Activated CD8-positive, alpha-beta memory T cell treated with anti-CD3 and anti-CD28 coated beads for 36 hours (primary cell): ENCODE measurements around the gene CST9. TPM values are rescaled to one million over a fixed set of nuclear protein-coding genes. Genes with fewer than 3 reads are reported as not detected.

ENCODE experiments used
- CTCF ChIA-PET: fragments of 350-600 bp; sonication (Branson Sonifier 250); formaldehyde crosslinking; loops from one replicate; lab custom pipeline; 2021; ENCODE audit warnings: antibody characterized with exemption; lab: Charles Lee
- POLR2A ChIA-PET: fragments of 350-600 bp; sonication (Branson Sonifier 250); formaldehyde crosslinking; loops from one replicate; lab custom pipeline; 2021; ENCODE audit warnings: antibody characterized with exemption; lab: Charles Lee
- total RNA-seq, 2 experiments: library from RNA; stranded (reverse); gene quantifications; one replicate each; pipeline ENCODE4 v1.2.3, GENCODE V29; 2021

Gene CST9
- total RNA-seq, 2 experiments from 2014 or later, result not detected

DNA sequence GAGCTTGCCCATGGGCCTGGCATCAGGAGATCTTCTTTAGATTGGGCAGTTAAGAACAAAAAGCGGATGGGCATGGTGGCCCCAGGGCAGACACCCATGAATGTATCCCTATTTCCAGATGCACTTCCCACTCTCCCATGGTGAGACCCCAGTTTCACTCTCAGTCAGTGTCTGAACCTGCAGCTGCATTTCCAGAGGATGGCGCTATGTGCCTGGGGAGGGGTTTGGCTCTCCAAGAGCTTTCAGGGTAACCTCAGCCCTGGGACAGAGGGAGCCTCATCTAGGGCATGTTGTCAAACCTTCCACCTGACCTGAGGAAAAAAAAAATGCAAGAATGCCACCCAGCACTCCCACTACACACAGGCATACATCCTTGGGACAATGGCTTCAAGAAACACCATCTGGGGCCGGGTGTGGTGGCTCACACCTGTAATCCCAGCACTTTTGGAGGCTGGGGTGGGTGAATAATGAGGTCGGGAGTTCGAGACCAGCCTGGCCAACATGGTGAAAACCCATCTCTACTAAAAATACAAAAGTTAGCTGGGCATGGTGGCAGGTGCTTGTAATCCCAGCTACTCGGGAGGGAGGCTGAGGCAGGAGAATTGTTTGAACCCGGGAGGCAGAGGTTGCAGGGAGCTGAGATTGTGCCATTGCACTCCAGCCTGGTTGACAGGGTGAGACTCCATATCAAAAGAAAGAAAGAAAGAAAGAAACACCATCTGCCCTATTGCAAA, 39.4 kb downstream of the CST9 start:
- ChIA-PET CTCF (no interaction called here), POLR2A (no interaction called here)

DNA sequence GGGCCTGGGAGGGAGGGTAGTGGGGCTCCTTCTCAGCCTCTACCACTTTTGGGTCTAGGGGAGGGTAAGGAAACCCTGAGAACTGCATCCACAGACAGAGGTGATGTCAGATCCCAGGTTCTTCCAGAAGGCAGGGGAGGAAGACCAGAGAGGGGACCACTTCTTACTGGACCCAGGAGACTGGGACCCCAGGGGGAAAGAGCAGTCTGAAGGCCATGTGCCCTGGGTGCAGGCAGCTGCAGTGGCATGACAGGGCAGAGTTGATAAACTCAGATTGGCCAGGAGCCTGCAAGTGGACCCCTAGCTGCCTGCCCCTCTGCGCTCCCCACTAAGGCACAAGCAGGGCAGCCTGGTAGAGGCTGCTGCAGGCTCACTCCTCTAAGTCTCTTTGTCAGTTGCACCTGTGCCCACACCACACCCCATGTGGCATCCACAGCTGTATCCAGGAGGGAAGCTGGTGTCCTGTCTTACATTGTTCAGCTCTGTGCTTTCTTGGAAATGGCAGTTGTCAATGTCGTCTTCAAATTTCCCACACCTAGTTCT, 40.1 kb downstream of the CST9 start:
- CTCF ChIA-PET, result interaction anchor here (1.0 kb wide), 1 partner anchor 41 kb away, joined by 3 read pairs; no protein-coding TSS in a partner anchor
- POLR2A ChIA-PET, result no interaction called here

DNA sequence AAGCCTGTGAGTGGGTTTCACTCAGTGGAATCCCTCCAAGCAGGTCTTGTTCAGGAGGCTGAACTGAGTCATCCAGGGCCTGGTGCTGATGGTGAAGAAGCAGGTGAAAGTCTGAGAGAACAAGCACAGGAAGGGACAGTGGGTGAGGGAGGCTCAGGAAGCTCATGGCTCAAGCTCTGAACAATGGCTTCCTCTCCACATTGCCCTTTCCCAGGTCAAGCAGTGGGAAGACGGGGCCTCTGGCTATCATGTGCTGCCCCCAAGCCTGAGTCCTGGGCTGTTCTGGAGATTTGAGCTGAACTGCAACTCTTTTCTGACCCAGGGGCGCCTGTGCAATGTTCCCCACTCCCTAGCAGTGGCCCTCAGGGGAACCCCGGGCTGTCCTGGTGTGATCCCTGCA, 40.8 kb downstream of the CST9 start:
- ChIA-PET POLR2A (no interaction called here), CTCF (interaction anchor here (1.0 kb wide), 1 partner anchor 42 kb away, joined by 3 read pairs; no protein-coding TSS in a partner anchor)

DNA sequence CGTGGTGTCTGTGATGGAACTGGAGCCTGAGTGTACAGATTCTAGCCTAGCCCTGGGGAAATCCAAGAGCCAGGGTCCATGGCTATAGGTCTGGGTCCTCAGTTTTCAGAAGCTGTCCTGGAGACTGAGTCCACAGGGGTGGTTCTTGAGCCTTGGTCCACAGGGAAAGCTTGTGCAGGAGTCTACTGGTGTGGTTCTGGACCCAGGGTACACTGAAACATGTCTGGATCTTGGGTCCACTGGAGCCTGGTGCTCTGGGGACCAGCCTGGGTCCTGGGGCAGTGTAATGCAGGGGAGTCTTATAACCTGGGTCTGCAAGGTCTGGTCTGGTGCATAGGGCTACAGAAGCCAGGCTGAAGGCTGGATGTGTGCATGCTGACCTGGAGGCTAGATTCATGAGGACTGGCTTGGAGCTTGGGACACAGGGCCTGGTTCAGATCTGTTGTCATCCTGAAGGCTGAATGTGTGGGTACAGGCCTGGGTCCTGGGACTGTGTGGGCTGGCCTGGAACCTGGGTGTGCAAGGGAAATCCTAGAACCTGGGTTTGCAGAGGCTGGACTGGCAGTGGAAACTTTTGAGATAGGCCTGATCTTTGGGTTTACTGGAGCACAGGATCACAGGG, 42.9 kb downstream of the CST9 start:
- ChIA-PET CTCF (no interaction called here), POLR2A (no interaction called here)

DNA sequence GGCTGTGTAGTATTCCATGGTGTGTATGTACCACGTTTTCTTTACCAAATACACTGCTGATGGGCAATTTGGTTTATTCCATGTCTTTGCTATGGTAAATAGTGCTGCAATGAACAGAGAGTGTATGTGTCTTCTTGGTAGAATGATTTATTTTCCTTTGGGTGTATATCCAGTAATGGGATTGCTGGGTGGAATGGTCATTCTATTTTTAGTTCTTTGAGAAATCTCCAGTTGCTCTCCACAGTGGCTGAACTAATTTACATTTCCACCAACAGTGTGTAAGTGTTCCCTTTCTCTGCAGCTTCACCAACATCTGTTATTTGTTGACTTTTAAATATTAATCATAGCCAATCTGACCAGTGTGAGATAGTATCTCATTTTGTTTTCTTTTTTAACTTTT, 51.3 kb downstream of the CST9 start:
- POLR2A ChIA-PET, result no interaction called here
- CTCF ChIA-PET, result no interaction called here

Other genes starting within 250 kb of the CST9 start
- gene GZF1, start 243.7 kb downstream of the CST9 start, total RNA-seq, result 10 to 100 TPM; 12.2 to 13.1 TPM
- 10 to 100 TPM in 1 of 2 experiments, 1 to 10 TPM in 1; 9.7 to 10.3 TPM for gene NAPB, start 184.4 kb downstream of the CST9 start, total RNA-seq
- not detected for gene CSTL1, start 166.2 kb downstream of the CST9 start, total RNA-seq
- not detected for gene CST11, start 153.0 kb downstream of the CST9 start, total RNA-seq
- not detected for gene CST8, start 114.8 kb downstream of the CST9 start, total RNA-seq
- gene CST9L, start 37.4 kb downstream of the CST9 start, total RNA-seq, result not detected
- gene CST3, start 32.0 kb upstream of the CST9 start, total RNA-seq, result under 1 TPM; 0.86 to 0.99 TPM
- gene CST4, start 83.1 kb upstream of the CST9 start, total RNA-seq, result not detected
- gene CST1, start 145.0 kb upstream of the CST9 start, total RNA-seq, result not detected
- not detected for gene CST2, start 220.8 kb upstream of the CST9 start, total RNA-seq